ENCODE results near the gene EZH2. TPM values are rescaled to one million over a fixed set of nuclear protein-coding genes. Genes with fewer than 3 reads are reported as not detected.

EZH2 gene
- total and polyA plus RNA-seq, 5 experiments from 2014 or later, result 1.1 to 9.8 (median 2.8) TPM

DNA sequence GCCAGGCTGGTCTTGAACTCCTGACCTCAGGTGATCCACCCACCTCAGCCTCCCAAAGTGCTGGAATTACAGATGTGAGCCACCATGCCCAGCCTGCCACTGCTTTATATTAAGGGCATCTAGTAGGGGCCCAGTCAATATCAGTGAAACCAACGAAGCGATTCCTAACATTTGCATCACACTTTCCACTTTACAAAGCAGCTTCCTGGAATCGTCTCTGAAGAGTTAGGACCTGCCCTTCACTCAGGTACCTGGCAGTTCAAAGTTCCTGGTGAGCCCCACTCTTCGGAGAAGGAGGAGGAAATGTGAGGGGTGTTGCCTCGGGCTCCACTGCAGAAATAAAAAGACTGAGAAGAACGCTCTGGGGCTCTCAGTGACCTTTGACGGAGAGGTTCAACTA lies 31.1 kb upstream of the EZH2 start:
- peak overlapping the region in 6 of 10 donors; percentile 48 to 80 (median 60) for H3K27ac Mint-ChIP-seq
- no peaks in the 10 kb centered on the region for H3K36me3 Mint-ChIP-seq
- POLR2A ChIA-PET, result interaction anchor here (2.7 to 3.2 kb wide), 2 partner anchors 26 to 31 kb away, joined by 15 to 16 read pairs; partner anchors contain the start of gene EZH2
- peaks cover 21 to 60% (median 47%) of the 10 kb centered on the region in 4 donors for H3K4me1 Mint-ChIP-seq
- no peaks in the 10 kb centered on the region for H3K9me3 Mint-ChIP-seq
- DNase-seq (no peak), ATAC-seq (no peak)
- H3K27me3 Mint-ChIP-seq, result no peaks in the 10 kb centered on the region
- H3K4me3 Mint-ChIP-seq, result peak overlapping the region in 7 of 10 donors; percentile 14 to 64 (median 23)

DNA sequence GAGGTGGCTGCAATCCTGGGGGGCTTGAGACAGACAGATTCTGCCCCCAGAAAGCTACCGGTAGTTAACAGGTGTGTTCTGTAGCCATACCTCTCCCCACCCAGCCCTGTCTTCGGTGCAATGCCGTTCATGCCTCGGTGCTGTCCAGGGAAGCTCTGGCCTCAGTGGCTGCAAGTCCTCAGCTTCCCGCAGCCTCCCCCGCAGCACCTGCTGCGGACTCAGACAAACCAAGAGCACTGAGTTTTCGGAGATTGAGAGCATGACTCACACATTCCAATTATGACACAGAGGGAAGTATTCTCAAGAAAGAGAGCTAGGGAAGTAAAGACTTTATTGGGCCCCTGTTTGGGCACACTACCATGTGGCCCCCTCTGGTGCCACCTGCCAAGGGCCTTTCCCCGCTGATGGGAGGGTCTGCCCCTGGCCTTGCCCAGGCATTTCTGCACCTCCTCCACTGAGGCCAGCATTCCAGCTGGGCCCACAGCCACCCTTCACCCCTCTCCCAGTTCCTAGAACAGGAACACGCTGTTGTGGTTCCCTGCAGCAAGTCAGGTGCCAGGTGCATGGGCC lies 30.2 kb upstream of the EZH2 start:
- no peaks in the 10 kb centered on the region for H3K9me3 Mint-ChIP-seq

DNA sequence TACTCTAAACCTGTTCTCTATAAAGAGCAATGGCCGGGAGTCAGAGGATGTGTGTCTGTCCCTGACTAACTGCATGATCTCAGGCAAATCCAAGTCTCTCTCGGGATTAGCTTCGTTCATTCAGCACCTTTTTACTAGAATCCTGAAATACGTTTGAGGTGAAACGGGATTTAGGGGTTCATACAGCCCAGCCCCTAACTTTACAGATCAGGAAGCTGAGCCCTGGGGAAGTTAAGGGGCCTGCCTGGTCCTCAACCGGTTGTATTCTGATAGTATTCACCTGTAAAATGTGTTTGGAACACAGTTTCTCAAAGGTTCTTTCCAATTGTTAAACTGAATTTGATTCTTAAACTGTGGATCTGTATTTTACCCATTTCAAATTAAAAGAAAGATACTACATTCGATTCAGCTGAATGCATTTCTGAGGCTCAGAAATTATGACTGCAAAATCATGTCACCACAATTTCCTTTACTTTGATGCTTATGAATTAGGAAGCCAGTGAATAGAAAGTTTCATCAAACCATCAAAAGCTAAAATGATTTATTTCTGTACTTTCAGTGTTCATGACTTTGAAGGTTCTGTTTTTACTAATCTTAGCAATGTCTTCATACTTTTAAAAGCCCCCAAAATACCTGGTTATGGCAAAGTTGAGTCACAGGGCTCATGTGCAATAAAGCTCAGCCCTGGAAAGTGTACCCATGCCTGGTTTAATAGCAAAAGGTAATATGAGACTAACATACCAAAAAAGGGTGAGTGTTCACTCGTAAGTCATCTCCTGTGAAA lies 28.9 kb upstream of the EZH2 start:
- POLR2A ChIA-PET, result interaction anchor here (0.5 to 3.2 kb wide), 6 partner anchors 25 to 214 kb away, joined by 3 to 16 read pairs (median 6); partner anchors contain the start of genes CUL1 and EZH2
- Mint-ChIP-seq H3K4me3 (peak overlapping the region; percentile 11 to 78 (median 70)), H3K27me3 (no peaks in the 10 kb centered on the region), H3K27ac (peak overlapping the region; percentile 26 to 90 (median 68)), H3K4me1 (peaks cover 19 to 58% (median 48%) of the 10 kb centered on the region in 4 donors), H3K36me3 (no peaks in the 10 kb centered on the region), H3K9me3 (no peaks in the 10 kb centered on the region)
- ATAC-seq (peak; percentile 75 to 77), DNase-seq (peak in 3 of 10 donors; percentile 29 to 51 (median 41))

More for the DNA sequence above, 30.2 kb upstream of the EZH2 start:
- DNase-seq (no peak), ATAC-seq (no peak)
- H3K27ac Mint-ChIP-seq, result peak overlapping the region in 9 of 10 donors; percentile 28 to 90 (median 70)
- H3K36me3 Mint-ChIP-seq, result no peaks in the 10 kb centered on the region
- H3K27me3 Mint-ChIP-seq, result no peaks in the 10 kb centered on the region
- H3K4me1 Mint-ChIP-seq, result peaks cover 21 to 60% (median 48%) of the 10 kb centered on the region in 4 donors
- peak overlapping the region in 7 of 10 donors; percentile 48 to 78 (median 73) for H3K4me3 Mint-ChIP-seq
- POLR2A ChIA-PET, result interaction anchor here (0.7 to 3.2 kb wide), 3 partner anchors 27 to 49 kb away, joined by 6 to 16 read pairs (median 15); partner anchors contain the start of gene EZH2

DNA sequence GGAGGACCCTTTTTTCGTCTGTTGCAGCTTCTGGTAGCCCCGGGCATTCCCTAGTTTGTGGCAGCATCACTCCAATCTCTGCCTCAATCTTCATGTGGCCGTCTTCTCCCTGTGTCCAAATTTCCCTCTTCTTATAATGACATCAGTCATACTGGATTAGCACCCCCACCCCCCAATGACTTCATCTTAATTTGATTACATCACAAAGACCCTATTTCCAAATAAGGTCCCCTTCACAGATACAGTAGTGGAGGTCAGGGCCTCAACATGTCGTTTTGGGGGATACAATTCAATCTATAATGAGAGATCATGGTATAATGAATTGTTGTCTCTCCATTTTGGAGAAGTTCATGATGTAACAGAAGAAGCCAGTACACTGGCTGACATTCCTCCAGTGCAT lies 28.1 kb upstream of the EZH2 start:
- Mint-ChIP-seq H3K4me3 (peak overlapping the region in 8 of 10 donors; percentile 43 to 78 (median 73)), H3K27me3 (no peaks in the 10 kb centered on the region), H3K4me1 (peaks cover 19 to 58% (median 48%) of the 10 kb centered on the region in 4 donors), H3K9me3 (no peaks in the 10 kb centered on the region), H3K36me3 (no peaks in the 10 kb centered on the region), H3K27ac (peak overlapping the region in 9 of 10 donors; percentile 20 to 90 (median 70))
- DNase-seq (no peak), ATAC-seq (no peak)
- POLR2A ChIA-PET, result interaction anchor here (0.5 to 3.2 kb wide), 6 partner anchors 26 to 214 kb away, joined by 3 to 16 read pairs (median 4); partner anchors contain the start of genes CUL1 and EZH2

DNA sequence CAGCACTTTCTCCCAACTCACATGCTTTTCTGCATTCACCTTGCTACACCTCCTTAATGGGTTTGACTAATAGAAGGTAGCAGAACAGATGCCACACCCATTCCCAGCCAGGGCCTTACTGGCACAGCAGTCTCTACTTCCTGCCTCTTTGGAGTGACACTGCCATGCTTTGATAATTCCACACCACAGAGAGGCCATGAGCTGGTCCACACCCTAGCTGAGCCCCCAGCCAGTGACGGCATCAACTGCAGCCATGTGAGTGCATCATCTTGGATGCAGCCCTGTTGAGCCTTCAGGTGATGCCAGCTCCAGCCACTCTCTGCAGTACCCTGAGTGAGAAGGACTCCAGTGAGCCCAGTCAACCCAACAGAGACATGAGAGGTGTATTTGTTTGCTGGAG lies 27.5 kb upstream of the EZH2 start:
- H3K9me3 Mint-ChIP-seq, result no peaks in the 10 kb centered on the region
- H3K4me1 Mint-ChIP-seq, result peaks cover 19 to 58% (median 47%) of the 10 kb centered on the region in 4 donors
- H3K27me3 Mint-ChIP-seq, result no peaks in the 10 kb centered on the region
- ATAC-seq, result no peak
- H3K27ac Mint-ChIP-seq, result peak overlapping the region in 4 of 10 donors; percentile 20 to 90 (median 63)
- H3K36me3 Mint-ChIP-seq, result no peaks in the 10 kb centered on the region
- POLR2A ChIA-PET, result interaction anchor here (1.2 to 2.3 kb wide), 2 partner anchors 26 to 30 kb away, joined by 5 to 9 read pairs; no protein-coding TSS in a partner anchor
- H3K4me3 Mint-ChIP-seq, result peak overlapping the region in 3 of 10 donors; percentile 15 to 73 (median 48)
- DNase-seq, result no peak

DNA sequence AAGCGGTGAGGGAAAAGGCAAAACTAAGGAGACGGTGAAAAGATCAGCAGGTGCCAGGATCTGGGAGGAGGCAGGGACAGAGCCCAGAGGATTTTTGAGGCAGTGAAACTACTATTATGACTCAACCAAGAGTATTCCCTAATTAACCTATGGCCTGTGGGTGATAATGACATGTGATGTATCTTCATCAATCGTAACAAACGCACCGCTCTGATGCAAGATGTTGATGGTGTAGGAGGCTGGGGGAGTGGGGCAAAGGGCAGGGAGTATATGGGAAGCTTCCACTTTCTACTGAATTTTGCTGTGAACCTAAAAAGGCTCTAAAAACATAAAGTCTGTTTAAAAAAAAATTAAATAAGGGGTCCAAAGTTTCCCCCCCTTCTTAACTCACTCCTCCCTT lies 25.5 kb upstream of the EZH2 start:
- DNase-seq (no peak), ATAC-seq (no peak)
- no peaks in the 10 kb centered on the region for H3K27me3 Mint-ChIP-seq
- no peaks in the 10 kb centered on the region for H3K9me3 Mint-ChIP-seq
- peak overlapping the region in 2 of 10 donors; percentile 60 to 65 for H3K27ac Mint-ChIP-seq
- POLR2A ChIA-PET, result interaction anchor here (0.6 kb wide), 1 partner anchor 23 kb away, joined by 4 read pairs; no protein-coding TSS in a partner anchor
- H3K4me1 Mint-ChIP-seq, result peaks cover 16 to 42% (median 37%) of the 10 kb centered on the region in 4 donors
- H3K4me3 Mint-ChIP-seq, result no peak overlapping the region
- peaks cover 0 to 3% (median 0%) of the 10 kb centered on the region in 3 donors for H3K36me3 Mint-ChIP-seq

DNA sequence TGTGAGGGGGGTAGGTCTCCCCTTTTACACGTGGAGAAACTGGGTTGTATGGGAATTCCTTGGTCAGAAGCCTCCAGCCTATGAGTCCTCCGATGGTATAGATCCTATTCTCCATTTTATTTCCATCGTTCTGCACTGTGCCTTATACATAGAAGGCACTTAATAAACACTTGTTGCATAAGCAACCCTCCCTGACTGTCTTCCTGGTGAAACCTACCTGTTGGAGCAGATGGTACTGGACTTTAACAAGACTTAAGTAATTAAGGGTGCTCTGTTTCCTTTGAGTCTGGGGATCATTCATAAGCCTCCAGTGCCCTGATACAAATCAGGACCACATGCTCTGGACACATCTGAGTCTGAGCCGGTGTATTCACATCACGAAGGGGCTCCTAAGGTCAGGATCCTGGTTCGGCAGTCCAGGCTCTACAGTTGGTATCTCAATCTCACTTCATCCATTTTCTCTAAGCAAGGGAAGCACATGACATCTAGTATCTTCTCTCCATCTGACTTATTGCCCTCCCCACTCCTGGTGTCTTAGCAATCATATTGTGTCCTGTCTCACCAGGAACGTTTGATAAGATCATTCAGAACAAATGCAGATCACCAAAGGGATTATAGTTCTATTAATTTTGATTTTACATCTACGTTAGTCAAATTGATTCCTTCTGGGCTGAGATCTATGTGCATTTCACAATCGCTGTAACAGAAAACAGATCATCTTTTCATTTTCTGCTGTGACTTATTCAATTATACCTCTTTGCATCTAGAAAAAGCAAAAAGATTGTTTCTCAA lies 22.8 kb upstream of the EZH2 start:
- Mint-ChIP-seq H3K36me3 (peaks cover 0 to 3% (median 0%) of the 10 kb centered on the region in 3 donors), H3K4me3 (no peak overlapping the region), H3K4me1 (peaks cover 2 to 16% (median 10%) of the 10 kb centered on the region in 4 donors), H3K27me3 (no peaks in the 10 kb centered on the region), H3K9me3 (no peaks in the 10 kb centered on the region), H3K27ac (peak overlapping the region in 2 of 10 donors; percentile 20 to 57)
- no peak for ATAC-seq
- POLR2A ChIA-PET, result no interaction called here
- DNase-seq, result no peak

DNA sequence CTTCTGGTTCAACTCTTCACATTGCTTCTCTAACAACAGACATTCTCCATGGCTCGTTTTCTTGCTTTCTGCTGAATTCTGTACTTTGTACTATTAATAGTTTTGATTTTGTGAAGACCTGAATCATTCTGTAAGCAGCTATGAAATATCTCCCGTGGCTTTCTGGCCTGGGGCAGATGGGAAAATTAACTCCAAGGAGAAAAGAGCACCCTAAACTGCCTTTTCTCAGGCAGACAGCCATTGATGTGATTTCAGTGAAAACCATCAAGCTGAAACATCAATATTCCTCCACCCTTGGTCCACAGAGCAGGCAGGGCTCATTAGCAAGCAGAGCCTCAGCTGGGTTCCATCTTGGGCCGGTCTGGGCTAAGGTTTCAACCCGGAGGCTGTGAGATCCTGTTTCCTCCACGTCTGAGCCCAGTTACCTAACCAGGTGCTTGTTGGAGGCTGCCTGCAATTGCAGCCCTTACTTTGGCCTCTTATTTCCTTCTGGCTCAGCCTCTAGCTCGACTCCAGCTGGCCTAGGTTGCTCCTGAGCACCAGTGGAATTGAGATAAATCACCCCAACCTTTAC lies 21.1 kb upstream of the EZH2 start:
- H3K4me1 Mint-ChIP-seq, result peaks cover 0 to 2% (median under 1%) of the 10 kb centered on the region in 4 donors
- no peaks in the 10 kb centered on the region for H3K9me3 Mint-ChIP-seq
- POLR2A ChIA-PET, result no interaction called here
- H3K27ac Mint-ChIP-seq, result no peak overlapping the region
- no peak for DNase-seq
- H3K36me3 Mint-ChIP-seq, result peaks cover 0 to 3% (median 0%) of the 10 kb centered on the region in 3 donors
- H3K4me3 Mint-ChIP-seq, result no peak overlapping the region
- ATAC-seq, result no peak
- no peaks in the 10 kb centered on the region for H3K27me3 Mint-ChIP-seq

DNA sequence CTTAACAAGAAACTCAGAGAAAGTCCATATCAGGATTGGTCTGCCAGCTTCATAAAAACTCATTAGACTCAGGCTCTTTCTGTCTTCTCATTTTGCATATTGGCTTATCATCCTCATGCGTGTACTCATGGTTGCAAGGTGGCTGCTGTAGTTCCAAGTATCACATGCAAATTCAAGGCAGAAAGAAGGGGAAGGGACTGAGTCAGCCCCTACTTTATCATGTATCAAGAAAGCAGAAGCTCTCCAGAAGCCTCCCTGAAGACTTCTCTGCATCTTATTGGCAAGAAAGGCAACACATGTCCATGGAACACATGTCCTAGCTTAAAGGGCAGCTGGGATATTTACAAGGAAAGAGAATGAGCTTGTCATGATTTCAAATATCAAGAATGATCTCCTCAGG lies 19.4 kb upstream of the EZH2 start:
- POLR2A ChIA-PET, result no interaction called here
- Mint-ChIP-seq H3K36me3 (peaks cover 0 to 3% (median 0%) of the 10 kb centered on the region in 3 donors), H3K9me3 (no peaks in the 10 kb centered on the region), H3K4me3 (no peak overlapping the region), H3K4me1 (peaks cover 0 to 2% (median 0%) of the 10 kb centered on the region in 4 donors), H3K27ac (peak overlapping the region in 1 of 10 donors; percentile 2), H3K27me3 (peaks cover 0 to 2% (median 0%) of the 10 kb centered on the region in 5 donors)
- ATAC-seq (no peak), DNase-seq (no peak)

DNA sequence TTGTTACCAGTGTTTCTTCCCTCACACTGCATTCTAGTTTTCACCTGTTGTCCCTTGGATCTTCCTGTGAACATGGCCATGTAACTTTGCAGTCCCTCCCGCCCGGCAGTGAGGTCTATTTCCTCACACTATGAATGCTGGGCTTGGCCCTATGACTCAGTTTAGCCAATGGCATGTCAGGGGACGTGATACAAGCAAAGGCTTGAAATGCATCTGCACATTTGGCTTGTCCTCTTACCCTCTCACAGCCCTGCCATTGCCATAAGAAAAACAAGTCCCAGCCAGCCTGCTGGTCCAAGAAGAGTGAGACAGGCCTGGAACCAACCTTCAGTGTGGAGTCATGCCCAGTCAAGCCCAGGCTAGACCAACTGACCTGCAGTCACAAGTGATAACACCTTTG lies 17.1 kb upstream of the EZH2 start:
- Mint-ChIP-seq H3K27ac (no peak overlapping the region), H3K36me3 (peaks cover 0 to 3% (median 0%) of the 10 kb centered on the region in 3 donors), H3K4me1 (peaks cover 0 to 2% (median 0%) of the 10 kb centered on the region in 4 donors), H3K4me3 (no peak overlapping the region), H3K27me3 (peaks cover 0 to 2% (median 0%) of the 10 kb centered on the region in 5 donors), H3K9me3 (no peaks in the 10 kb centered on the region)
- POLR2A ChIA-PET, result interaction anchor here (0.9 kb wide), 1 partner anchor 18 kb away, joined by 3 read pairs; no protein-coding TSS in a partner anchor
- ATAC-seq (no peak), DNase-seq (no peak)

DNA sequence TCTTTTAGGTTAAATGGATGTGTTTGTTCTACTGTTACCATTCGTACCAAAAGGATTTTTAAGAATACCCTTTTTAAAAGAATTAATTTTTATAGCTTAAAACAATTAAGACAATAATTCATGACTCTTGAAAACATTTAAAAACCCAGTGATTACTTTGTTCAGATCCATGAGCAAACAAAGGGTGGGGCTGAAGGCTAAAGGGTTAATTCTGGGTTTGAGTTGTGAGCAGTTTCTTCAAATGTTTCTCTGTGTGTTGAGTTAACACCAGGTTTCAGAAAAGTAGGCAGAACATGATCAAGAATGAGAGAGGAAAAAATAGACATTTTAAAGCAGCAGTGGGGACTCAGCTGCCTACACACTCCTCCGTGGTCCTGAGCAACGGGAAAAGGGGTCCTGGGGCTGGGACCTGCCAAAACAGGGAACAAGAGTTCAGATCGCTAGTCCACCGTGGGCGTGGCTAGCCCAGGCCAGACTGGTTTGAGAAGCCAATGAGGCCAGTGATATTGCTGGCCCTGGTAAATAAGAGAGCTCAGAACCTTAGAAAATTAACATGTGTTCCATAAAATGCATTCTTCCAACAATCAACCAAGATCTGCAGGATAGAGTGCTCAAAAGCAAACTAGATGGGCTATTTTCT lies 14.9 kb upstream of the EZH2 start:
- ATAC-seq (no peak), DNase-seq (no peak)
- Mint-ChIP-seq H3K4me1 (peaks cover 0 to 2% (median 0%) of the 10 kb centered on the region in 4 donors), H3K9me3 (no peaks in the 10 kb centered on the region), H3K27ac (no peak overlapping the region), H3K4me3 (no peak overlapping the region), H3K27me3 (peaks cover 0 to 2% (median 0%) of the 10 kb centered on the region in 5 donors), H3K36me3 (no peaks in the 10 kb centered on the region)
- POLR2A ChIA-PET, result interaction anchor here (0.6 to 0.7 kb wide), 2 partner anchors 133 to 371 kb away, joined by 3 to 5 read pairs; no protein-coding TSS in a partner anchor
